GM10248 (cell line): ENCODE results near the gene CYTH1.

Source experiments
- CTCF ChIA-PET: fragments of 300-600 bp; sonication (Branson Sonifier 250); formaldehyde crosslinking; extraction: SDS; loops from one replicate; lab custom pipeline; 2021; ENCODE audit warnings: antibody characterized with exemption; lab: Yijun Ruan, JAX
- POLR2A ChIA-PET: fragments of 350-650 bp; sonication (Branson Sonifier 250); formaldehyde crosslinking; extraction: SDS; loops from one replicate; lab custom pipeline; 2020; ENCODE audit warnings: antibody characterized with exemption; lab: Yijun Ruan, JAX
- DNase-seq: peaks from one replicate; pipeline ENCODE4 v3.0.0; 2012; ENCODE audit errors: extremely low spot score
- TF ChIP-seq, protein P1 (sequence below): IDR thresholded peaks from 2 replicates; pipeline ENCODE4 v1.5.1; 2012; ENCODE audit warnings: mild to moderate bottlenecking, low read depth; ENCODE audit errors: extremely low read depth, missing control alignments, control extremely low read depth

CYTH1 gene

DNA sequence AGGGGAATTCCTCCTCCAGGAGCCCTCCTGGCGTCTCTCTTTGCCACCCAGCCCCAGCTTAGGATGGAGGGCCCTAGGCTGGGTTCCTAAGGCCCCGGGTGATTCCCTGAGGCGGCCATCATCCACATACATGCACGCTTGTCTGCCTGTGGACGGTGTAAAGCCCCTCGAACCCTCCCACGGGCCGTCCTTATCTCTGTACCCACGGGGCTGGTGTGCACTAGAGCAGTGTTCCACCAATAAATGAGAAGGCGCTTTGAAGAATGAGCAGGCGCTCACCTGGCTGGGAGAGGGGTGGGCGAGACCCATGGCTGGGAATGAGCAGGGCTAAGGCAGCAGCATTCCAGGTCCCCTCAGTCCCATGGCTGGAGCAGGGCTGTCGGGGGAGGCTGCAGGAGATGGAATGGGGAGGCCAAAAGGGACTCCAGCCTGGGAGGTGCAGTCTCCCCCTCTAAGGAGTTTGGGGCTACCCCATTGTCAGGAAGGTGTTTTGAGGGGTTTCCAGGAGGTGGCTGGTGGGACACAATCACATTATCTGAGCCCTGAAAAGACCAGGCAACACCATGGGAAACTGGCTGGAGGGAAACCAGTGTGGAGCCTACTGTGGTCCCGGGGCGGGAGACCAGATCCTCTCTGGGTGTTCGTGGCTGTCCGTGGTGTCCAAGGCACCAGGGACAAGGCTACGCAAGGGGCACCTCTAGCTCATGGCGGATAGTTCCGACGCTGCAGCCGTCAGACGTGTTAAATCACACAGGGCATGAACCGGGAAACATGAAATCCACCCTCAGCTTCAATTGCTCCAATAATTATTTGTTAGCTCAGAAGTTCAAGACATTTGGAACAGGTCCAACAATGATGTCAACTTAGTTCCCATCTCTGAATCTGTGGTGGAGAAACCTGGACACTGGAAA, 117.3 kb downstream of the CYTH1 start:
- ChIA-PET POLR2A (no interaction called here), CTCF (interaction anchor here (2.0 to 2.6 kb wide), 2 partner anchors 11 to 45 kb away, joined by 4 to 6 read pairs; no protein-coding TSS in a partner anchor)
- DNase-seq = no peak
- TF ChIP-seq, protein P1, sequence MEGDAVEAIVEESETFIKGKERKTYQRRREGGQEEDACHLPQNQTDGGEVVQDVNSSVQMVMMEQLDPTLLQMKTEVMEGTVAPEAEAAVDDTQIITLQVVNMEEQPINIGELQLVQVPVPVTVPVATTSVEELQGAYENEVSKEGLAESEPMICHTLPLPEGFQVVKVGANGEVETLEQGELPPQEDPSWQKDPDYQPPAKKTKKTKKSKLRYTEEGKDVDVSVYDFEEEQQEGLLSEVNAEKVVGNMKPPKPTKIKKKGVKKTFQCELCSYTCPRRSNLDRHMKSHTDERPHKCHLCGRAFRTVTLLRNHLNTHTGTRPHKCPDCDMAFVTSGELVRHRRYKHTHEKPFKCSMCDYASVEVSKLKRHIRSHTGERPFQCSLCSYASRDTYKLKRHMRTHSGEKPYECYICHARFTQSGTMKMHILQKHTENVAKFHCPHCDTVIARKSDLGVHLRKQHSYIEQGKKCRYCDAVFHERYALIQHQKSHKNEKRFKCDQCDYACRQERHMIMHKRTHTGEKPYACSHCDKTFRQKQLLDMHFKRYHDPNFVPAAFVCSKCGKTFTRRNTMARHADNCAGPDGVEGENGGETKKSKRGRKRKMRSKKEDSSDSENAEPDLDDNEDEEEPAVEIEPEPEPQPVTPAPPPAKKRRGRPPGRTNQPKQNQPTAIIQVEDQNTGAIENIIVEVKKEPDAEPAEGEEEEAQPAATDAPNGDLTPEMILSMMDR = no peak

DNA sequence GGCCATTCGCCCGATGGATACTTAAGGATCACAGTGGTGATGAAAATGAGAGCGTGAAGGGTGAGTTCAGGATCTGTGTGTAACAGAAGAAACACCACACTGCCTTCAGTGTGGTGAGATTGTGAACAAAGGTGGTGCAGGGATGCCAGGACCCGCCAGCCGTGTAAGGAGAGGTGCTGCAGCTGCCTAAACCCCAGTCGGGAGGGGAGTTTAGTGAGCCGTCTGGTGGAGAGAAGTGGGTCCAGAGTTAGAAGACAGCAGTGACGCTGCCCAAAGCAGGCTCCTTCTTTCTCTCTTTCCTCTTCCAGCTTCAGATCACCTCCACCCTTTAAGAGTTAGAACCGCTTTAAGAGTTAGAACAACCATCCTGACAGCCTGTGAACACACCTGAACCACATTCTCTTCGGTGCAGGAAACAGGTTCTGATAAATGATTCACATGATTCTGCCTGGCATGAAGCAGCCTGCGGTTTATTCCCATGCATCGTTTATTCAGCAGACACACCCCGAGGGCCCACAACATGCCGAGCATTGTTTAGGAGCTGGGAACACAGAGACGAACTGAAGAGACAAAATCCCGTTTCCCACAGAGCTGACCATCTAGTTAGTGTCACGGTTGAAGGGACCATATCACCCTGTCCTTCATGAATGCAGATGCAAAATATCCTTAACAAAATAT, 120.8 kb downstream of the CYTH1 start:
- no peak for DNase-seq
- ChIA-PET CTCF (no interaction called here), POLR2A (no interaction called here)
- TF ChIP-seq, protein P1 = no peak

DNA sequence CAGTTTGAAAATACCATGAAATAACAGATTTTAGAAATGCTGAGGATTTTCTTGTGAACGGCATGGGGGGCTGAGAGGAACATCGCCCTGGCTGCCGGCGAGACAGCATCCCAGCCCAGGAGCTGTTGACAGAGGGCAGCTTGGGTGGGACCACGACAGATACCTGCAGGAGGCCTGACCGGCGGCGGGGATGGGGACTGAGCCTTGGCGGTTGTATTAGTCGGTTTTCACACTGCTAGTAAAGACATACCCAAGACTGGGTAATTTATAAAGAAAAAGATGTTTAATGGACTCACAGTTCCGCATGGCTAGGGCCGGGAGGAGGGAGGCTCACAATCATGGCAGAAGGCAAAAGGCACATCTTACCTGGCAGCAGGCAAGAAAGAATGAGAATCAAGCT, 122.5 kb downstream of the CYTH1 start:
- TF ChIP-seq, protein P1 = no peak
- no peak for DNase-seq
- POLR2A ChIA-PET = no interaction called here
- CTCF ChIA-PET = no interaction called here

DNA sequence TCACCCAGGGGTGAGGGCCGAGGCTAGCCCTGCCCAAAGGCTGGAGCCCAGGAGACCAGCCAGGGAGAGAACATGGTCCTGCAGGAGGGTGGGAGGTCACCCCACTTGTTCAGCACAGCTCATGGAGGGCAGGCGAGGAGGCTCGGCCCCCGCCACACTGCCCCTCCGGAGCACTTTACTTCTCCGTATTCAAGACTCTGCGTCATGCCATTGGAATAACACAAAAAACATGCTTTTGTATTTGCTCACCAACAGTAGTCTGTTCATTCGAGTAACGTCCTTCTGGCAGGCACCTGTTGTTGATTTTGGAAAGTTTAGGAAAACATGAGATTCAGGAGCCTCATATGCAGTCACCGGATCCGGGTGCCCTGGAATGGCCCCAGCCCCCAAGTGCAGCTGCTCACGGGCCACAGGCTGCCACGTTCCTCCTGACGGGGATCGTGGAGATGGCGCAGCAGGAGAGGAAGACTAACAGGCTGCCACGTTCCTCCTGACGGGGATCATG, 123.7 kb downstream of the CYTH1 start:
- ChIA-PET CTCF (no interaction called here), POLR2A (no interaction called here)
- TF ChIP-seq, protein P1 = no peak
- DNase-seq = no peak

DNA sequence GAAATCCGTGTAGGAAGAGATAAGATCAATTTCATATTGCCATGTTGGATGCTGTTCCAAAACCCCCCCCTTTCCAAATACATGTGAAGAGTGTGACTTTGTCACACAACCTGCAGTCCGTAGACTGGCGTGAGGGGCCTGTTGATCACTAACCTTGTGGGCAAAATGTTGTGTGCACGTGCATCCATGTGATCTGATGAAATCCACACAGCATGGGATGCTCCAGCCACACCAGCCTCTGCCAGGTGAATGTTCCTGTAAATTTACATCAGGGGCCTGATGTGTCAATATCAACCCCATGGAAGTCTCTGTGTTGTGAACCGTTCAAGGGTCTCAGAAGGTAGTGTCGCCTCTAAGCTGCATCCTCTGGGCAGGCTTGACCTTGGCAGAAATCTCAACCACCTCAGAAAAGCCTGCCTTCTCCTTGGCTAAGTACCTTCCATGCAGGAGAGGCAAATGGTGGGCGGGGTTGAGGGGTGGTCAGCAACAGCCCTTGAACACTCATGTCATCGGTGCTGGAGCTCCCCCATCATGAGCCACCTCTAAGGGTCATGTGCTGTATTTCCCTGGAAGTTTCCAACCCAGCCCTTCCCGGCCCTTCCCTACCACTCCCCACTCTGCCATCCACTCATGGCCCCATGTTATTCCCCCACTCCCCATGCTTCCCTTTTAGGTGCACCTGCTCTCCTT, 126.7 kb downstream of the CYTH1 start:
- POLR2A ChIA-PET = no interaction called here
- no peak for DNase-seq
- CTCF ChIA-PET = no interaction called here

More for the DNA sequence above, 126.7 kb downstream of the CYTH1 start:
- TF ChIP-seq, protein P1 = no peak
